Lung (tissue), 12 donors: ENCODE measurements around the gene FAM83E. TPM values are rescaled to one million over a fixed set of nuclear protein-coding genes. Genes with fewer than 3 reads are reported as not detected.

Experiments used
- ATAC-seq: fragments of 200-7000 bp; cut with Tn5 transposase; one replicate; pipeline ENCODE4 v1.9.1; 2020; ENCODE audit warnings: moderate number of reproducible peaks; ENCODE audit not compliant: insufficient read depth, low FRiP score
- DNase-seq, 3 donors: peaks; one replicate each; pipeline ENCODE4 v3.0.0-alpha.2; 2013 to 2017
- H3K27ac ChIP-seq, 2 donors: one replicate each; pipeline ENCODE4 v1.5.1; 2013; ENCODE audit warnings: mild to moderate bottlenecking in 2 of 2, moderate library complexity in 2 of 2, control low read depth in 1 of 2, inconsistent platforms in 1 of 2, low read depth in 1 of 2, low read length in 1 of 2
- H3K27me3 ChIP-seq, 3 donors: one replicate each; pipeline ENCODE4 v1.5.1; 2013; ENCODE audit warnings: low read length in 2 of 3; ENCODE audit not compliant: control insufficient read depth in 3 of 3, insufficient read depth in 3 of 3
- H3K36me3 ChIP-seq, 4 donors: one replicate each; pipeline ENCODE4 v1.5.1; 2013; ENCODE audit warnings: low read length in 4 of 4, mild to moderate bottlenecking in 1 of 4, moderate library complexity in 1 of 4; ENCODE audit not compliant: control insufficient read depth in 4 of 4, insufficient read depth in 4 of 4
- H3K4me1 ChIP-seq, 5 donors: one replicate each; pipeline ENCODE4 v1.5.1; 2013; ENCODE audit warnings: low read length in 5 of 5, mild to moderate bottlenecking in 2 of 5, moderate library complexity in 1 of 5; ENCODE audit not compliant: control insufficient read depth in 5 of 5, insufficient read depth in 5 of 5
- H3K4me3 ChIP-seq: one replicate; pipeline ENCODE4 v1.5.1; 2013; ENCODE audit warnings: mild to moderate bottlenecking, control low read depth, moderate library complexity
- H3K9ac ChIP-seq, 2 donors: one replicate each; pipeline ENCODE4 v1.5.1; 2013; ENCODE audit warnings: low read length in 2 of 2, control low read depth in 1 of 2; ENCODE audit not compliant: insufficient read depth in 1 of 2
- H3K9me3 ChIP-seq, 4 donors: one replicate each; pipeline ENCODE4 v1.5.1; 2013; ENCODE audit warnings: low read length in 3 of 4, mild to moderate bottlenecking in 1 of 4, moderate library complexity in 1 of 4; ENCODE audit not compliant: control insufficient read depth in 4 of 4, insufficient read depth in 3 of 4
- CTCF ChIP-seq: IDR thresholded peaks from 2 replicates; pipeline ENCODE4 v1.5.1; 2012; ENCODE audit warnings: mild to moderate bottlenecking; ENCODE audit errors: control extremely low read depth, extremely low read depth
- WGBS, 2 donors: extraction: QIAGEN DNeasy Blood & Tissue Kit; methylation state at CpG; one replicate each; pipeline ENCODE4 v1.1.7; 2013; 5-methylcytosine and 5-hydroxymethylcytosine counted together
- polyA plus RNA-seq, 2 donors: library from polyadenylated mRNA; stranded (reverse); fragments of 200-250 nt; gene quantifications; one replicate each; pipeline ENCODE4 v1.2.1, GENCODE V29; 2013
- total RNA-seq, 2 donors: library from RNA; depleted of rRNA in 1 of 2; stranded (reverse); fragments of >200 nt in 1 of 2; gene quantifications; one replicate each; pipeline ENCODE4 v1.2.1, GENCODE V29; 2014 to 2021
- donor health status: control.
- donor health status: control.
- donor health status: Bipolar disorder and iron deficiency.
- donor health status: healthy.
- donor health status: DM: yes; HTN: yes; CAD: no.

Gene FAM83E
- total and polyA plus RNA-seq, 4 donors = 22.2 to 43.8 (median 36.7) TPM

- ATAC-seq (peak; percentile 37), DNase-seq (peak in 1 of 3 donors; percentile 41)
- H3K27me3 ChIP-seq = peaks cover 0 to 4% (median 0%) of the 10 kb centered on the region in 3 donors
- peaks cover 0 to 6% (median 0%) of the 10 kb centered on the region in 4 donors for H3K36me3 ChIP-seq
- H3K4me1 ChIP-seq = peaks cover 0 to 43% (median 17%) of the 10 kb centered on the region in 5 donors
- no peak for TF ChIP-seq CTCF
- H3K4me3 ChIP-seq = peak overlapping the region; percentile 41
- WGBS, 2 donors = 1 to 2% methylated on average over 46 to 67 of the region's 67 CpGs
- H3K9me3 ChIP-seq = no peaks in the 10 kb centered on the region
- H3K27ac ChIP-seq = peak overlapping the region; percentile 88 to 94
- H3K9ac ChIP-seq = no peak overlapping the region
Measured at GRCh38 chr19:48635263-48635965, 20.5 kb upstream of the FAM83E start.

GRCh38 chr19:48634424-48635262 is 19.8 kb upstream of the FAM83E start:
- Histone ChIP-seq H3K27me3 (peaks cover 0 to 4% (median 0%) of the 10 kb centered on the region in 3 donors), H3K4me3 (no peak overlapping the region), H3K36me3 (peaks cover 0 to 6% (median 0%) of the 10 kb centered on the region in 4 donors), H3K27ac (peak overlapping the region; percentile 72 to 94), H3K9me3 (no peaks in the 10 kb centered on the region), H3K4me1 (peaks cover 2 to 48% (median 15%) of the 10 kb centered on the region in 5 donors), H3K9ac (no peak overlapping the region)
- 4% methylated on average over 37 of the region's 37 CpGs for WGBS, 2 donors
- ATAC-seq (peak; percentile 29), DNase-seq (peak; percentile 91 to 96 (median 93))
- no peak for TF ChIP-seq CTCF

- DNase-seq (no peak), ATAC-seq (no peak)
- peaks cover 0 to 6% (median 1%) of the 10 kb centered on the region in 4 donors for H3K36me3 ChIP-seq
- H3K4me3 ChIP-seq = no peak overlapping the region
- H3K4me1 ChIP-seq = peaks cover 3 to 48% (median 17%) of the 10 kb centered on the region in 5 donors
- no peak overlapping the region for H3K9ac ChIP-seq
- no peak for TF ChIP-seq CTCF
- WGBS, 2 donors = 47 to 63% methylated on average over 7 of the region's 7 CpGs
- no peaks in the 10 kb centered on the region for H3K9me3 ChIP-seq
- peak overlapping the region; percentile 66 to 82 for H3K27ac ChIP-seq
- no peaks in the 10 kb centered on the region for H3K27me3 ChIP-seq
Measured at GRCh38 chr19:48634036-48634342, 19.1 kb upstream of the FAM83E start.
